ENCODE measurements around the gene SLC6A13.
"Not testable (repeated sequence)": the region's sequence is repeated elsewhere in the genome, so short reads cannot be mapped to it uniquely, and the experiment has no call there.

The SLC6A13 gene

GRCh38 chr12:264269-264668, 1.6 kb upstream of the SLC6A13 start:
- no peak for DNase-seq (ENCODE audit: low spot score)

- DNase-seq (ENCODE audit: low spot score), result no peak
Observed at GRCh38 chr12:263574-263973, 938 bp upstream of the SLC6A13 start.

- DNase-seq (ENCODE audit: low spot score), result no peak
Observed at GRCh38 chr12:262113-262512, 523 bp downstream of the SLC6A13 start.

- DNase-seq (ENCODE audit: low spot score), result no peak
Observed at GRCh38 chr12:257521-258321, 4.9 kb downstream of the SLC6A13 start.

GRCh38 chr12:256958-257357, 5.7 kb downstream of the SLC6A13 start:
- DNase-seq (ENCODE audit: low spot score), result no peak

- no peak for DNase-seq (ENCODE audit: low spot score)
Observed at GRCh38 chr12:256225-256624, 6.4 kb downstream of the SLC6A13 start.

- no peak for DNase-seq (ENCODE audit: low spot score)
Observed at GRCh38 chr12:254912-255311, 7.7 kb downstream of the SLC6A13 start.

- DNase-seq (ENCODE audit: low spot score), result no peak
Observed at GRCh38 chr12:254039-254438, 8.6 kb downstream of the SLC6A13 start.

- no peak for DNase-seq (ENCODE audit: low spot score)
Observed at GRCh38 chr12:253116-253831, 9.4 kb downstream of the SLC6A13 start.

- no peak for DNase-seq (ENCODE audit: low spot score)
Observed at GRCh38 chr12:252636-253035, 10.0 kb downstream of the SLC6A13 start.

GRCh38 chr12:247271-247670, 15.4 kb downstream of the SLC6A13 start:
- DNase-seq (ENCODE audit: low spot score), result no peak

GRCh38 chr12:243381-243780, 19.3 kb downstream of the SLC6A13 start:
- no peak for DNase-seq (ENCODE audit: low spot score)

- DNase-seq (ENCODE audit: low spot score), result no peak
Observed at GRCh38 chr12:242496-242895, 20.1 kb downstream of the SLC6A13 start.

GRCh38 chr12:241266-241665, 21.4 kb downstream of the SLC6A13 start:
- DNase-seq (ENCODE audit: low spot score), result no peak

GRCh38 chr12:240566-240965, 22.1 kb downstream of the SLC6A13 start:
- no peak for DNase-seq (ENCODE audit: low spot score)

- DNase-seq (ENCODE audit: low spot score), result no peak
Observed at GRCh38 chr12:238736-239398, 23.8 kb downstream of the SLC6A13 start.

- no peak for DNase-seq (ENCODE audit: low spot score)
Observed at GRCh38 chr12:238116-238515, 24.5 kb downstream of the SLC6A13 start.

- DNase-seq (ENCODE audit: low spot score), result no peak
Observed at GRCh38 chr12:237026-237815, 25.4 kb downstream of the SLC6A13 start.

- DNase-seq (ENCODE audit: low spot score), result no peak
Observed at GRCh38 chr12:236445-236844, 26.2 kb downstream of the SLC6A13 start.

GRCh38 chr12:235967-236366, 26.7 kb downstream of the SLC6A13 start:
- not testable (repeated sequence) for DNase-seq (ENCODE audit: low spot score)

- no peak for DNase-seq (ENCODE audit: low spot score)
Observed at GRCh38 chr12:234891-235415, 27.7 kb downstream of the SLC6A13 start.

- no peak for DNase-seq (ENCODE audit: low spot score)
Observed at GRCh38 chr12:234019-234418, 28.6 kb downstream of the SLC6A13 start.

Data from left forelimb (tissue), 1 donor.